PC-3 (cell line): Measurements from ENCODE around the gene DACT1. TPM values are rescaled to one million over a fixed set of nuclear protein-coding genes. Genes with fewer than 3 reads are reported as not detected.

Experiments
- ATAC-seq: fragments of 200-7000 bp; cut with Tn5 transposase; 2 replicates; pipeline ENCODE4 v1.9.1; 2020; ENCODE audit warnings: mild to moderate bottlenecking, moderate library complexity
- BruUV-seq: library from RNA; stranded (reverse); fragments of 400-500 nt; replicated peaks from 2 replicates; lab custom pipeline; 2021; lab: Mats Ljungman, UMichigan
- CTCF ChIA-PET: fragments of 300-600 bp; sonication (Branson Sonifier 250); formaldehyde crosslinking; loops from one replicate; lab custom pipeline; 2022; ENCODE audit warnings: antibody characterized with exemption; lab: Charles Lee
- POLR2A ChIA-PET: fragments of 300-600 bp; sonication (Branson Sonifier 250); formaldehyde crosslinking; loops from one replicate; lab custom pipeline; 2022; ENCODE audit warnings: antibody characterized with exemption; ENCODE audit not compliant: unreplicated experiment; lab: Charles Lee
- DNase-seq: peaks from one replicate; pipeline ENCODE4 v3.0.0-alpha.2; 2015
- H2AFZ ChIP-seq: fragments of 300-600 bp; sonication (generic); 2 replicates; pipeline ENCODE4 v1.6.0; 2016; ENCODE audit warnings: antibody characterized with exemption, low read length
- H3F3A ChIP-seq: fragments of 300-600 bp; sonication (generic); one replicate; pipeline ENCODE4 v1.6.0; 2017; ENCODE audit warnings: antibody characterized with exemption, low read length, control low read depth, mild to moderate bottlenecking; ENCODE audit not compliant: unreplicated experiment
- H3K27ac ChIP-seq: fragments of 300-600 bp; sonication (generic); 2 replicates; pipeline ENCODE4 v1.5.1; 2016; ENCODE audit warnings: mild to moderate bottlenecking, low read length
- H3K27me3 ChIP-seq: fragments of 300-600 bp; sonication (generic); 2 replicates; pipeline ENCODE4 v1.6.1; 2016; ENCODE audit warnings: low read length, mixed read lengths
- H3K36me3 ChIP-seq: fragments of 300-600 bp; sonication (generic); 2 replicates; pipeline ENCODE4 v1.6.1; 2016; ENCODE audit warnings: low read depth, mixed run types, low read length, mixed read lengths
- H3K4me1 ChIP-seq: fragments of 300-600 bp; sonication (generic); 2 replicates; pipeline ENCODE4 v1.5.1; 2016; ENCODE audit warnings: low read length; ENCODE audit not compliant: insufficient read depth
- H3K4me2 ChIP-seq: fragments of 300-600 bp; sonication (generic); 2 replicates; pipeline ENCODE4 v1.6.0; 2016; ENCODE audit warnings: low read length
- H3K4me3 ChIP-seq: fragments of 300-600 bp; sonication (generic); 2 replicates; pipeline ENCODE4 v1.5.1; 2016; ENCODE audit warnings: mild to moderate bottlenecking, low read length, mixed read lengths
- H3K79me2 ChIP-seq: fragments of 300-600 bp; sonication (generic); 2 replicates; pipeline ENCODE4 v1.6.1; 2017; ENCODE audit warnings: low read length, mixed read lengths
- H3K9ac ChIP-seq: fragments of 300-600 bp; sonication (generic); 2 replicates; pipeline ENCODE4 v1.6.0; 2016; ENCODE audit warnings: mild to moderate bottlenecking, low read length
- H3K9me2 ChIP-seq: fragments of 300-600 bp; sonication (generic); replicated peaks from 2 replicates; pipeline ENCODE4 v1.6.1; 2016; ENCODE audit warnings: mixed run types, low read length, mixed read lengths
- H3K9me3 ChIP-seq: fragments of 300-600 bp; sonication (generic); 2 replicates; pipeline ENCODE4 v1.6.1; 2016; ENCODE audit warnings: low read length, mixed read lengths
- H4K20me1 ChIP-seq: fragments of 300-600 bp; sonication (generic); 2 replicates; pipeline ENCODE4 v1.6.1; 2016; ENCODE audit warnings: low read length, mixed read lengths
- CTCF ChIP-seq: fragments of 300-600 bp; sonication (generic); conservative IDR thresholded peaks from 2 replicates; pipeline ENCODE4 v1.5.1; 2017; ENCODE audit warnings: antibody characterized with exemption, low read depth, mild to moderate bottlenecking, low read length
- EZH2 ChIP-seq: fragments of 300-600 bp; sonication (generic); IDR thresholded peaks from one replicate; pipeline ENCODE4 v1.6.1; 2017; ENCODE audit warnings: antibody characterized with exemption, mild to moderate bottlenecking, low read length; ENCODE audit not compliant: unreplicated experiment
- EZH2phosphoT487 ChIP-seq: fragments of 300-600 bp; sonication (generic); IDR thresholded peaks from 2 replicates; pipeline ENCODE4 v1.6.1; 2018; ENCODE audit warnings: mild to moderate bottlenecking, antibody characterized with exemption, low read length, borderline replicate concordance
- intact Hi-C: fragments of 100-400 bp; cut with micrococcal nuclease; formaldehyde crosslinking; loops from 2 replicates; pipeline ENCODE4 v1.9.0; 2023
- total RNA-seq: library from RNA; depleted of rRNA; stranded (reverse); fragments of >200 nt; gene quantifications from 2 replicates; pipeline ENCODE4 v1.2.3, GENCODE V29; 2014

The DACT1 gene
- total RNA-seq, 1 experiment from 2014 or later = 1.8 TPM

- TF ChIP-seq EZH2phosphoT487 (no peak), CTCF (no peak), EZH2 (no peak)
- Histone ChIP-seq H2AFZ (no peak overlapping the region), H3K79me2 (no peaks in the 10 kb centered on the region), H3K9me3 (no peaks in the 10 kb centered on the region), H4K20me1 (no peaks in the 10 kb centered on the region), H3K9me2 (no peaks in the 10 kb centered on the region), H3K27ac (no peak overlapping the region), H3F3A (no peaks in the 10 kb centered on the region), H3K9ac (no peak overlapping the region), H3K27me3 (peaks cover 58% of the 10 kb centered on the region), H3K36me3 (no peaks in the 10 kb centered on the region), H3K4me1 (no peaks in the 10 kb centered on the region), H3K4me3 (no peak overlapping the region), H3K4me2 (no peak overlapping the region)
- intact Hi-C loops = no loop called here
- ATAC-seq (no peak), DNase-seq (no peak)
- ChIA-PET POLR2A (interaction anchor here (0.6 kb wide), 1 partner anchor 78 kb away, joined by 8 read pairs; no protein-coding TSS in a partner anchor), CTCF (no interaction called here)
- BruUV-seq = no TSS peak
Measured at GRCh38 chr14:58662018-58662417, 24.3 kb downstream of the DACT1 start.

GRCh38 chr14:58662759-58663158, 25.0 kb downstream of the DACT1 start:
- Histone ChIP-seq H2AFZ (no peak overlapping the region), H3K4me1 (no peaks in the 10 kb centered on the region), H3K36me3 (no peaks in the 10 kb centered on the region), H3K9ac (no peak overlapping the region), H3K9me3 (no peaks in the 10 kb centered on the region), H3K9me2 (no peaks in the 10 kb centered on the region), H4K20me1 (no peaks in the 10 kb centered on the region), H3K79me2 (no peaks in the 10 kb centered on the region), H3K27me3 (peaks cover 66% of the 10 kb centered on the region), H3K4me3 (no peak overlapping the region), H3K27ac (no peak overlapping the region), H3F3A (no peaks in the 10 kb centered on the region), H3K4me2 (no peak overlapping the region)
- no peak for TF ChIP-seq CTCF
- TF ChIP-seq EZH2 = no peak
- TF ChIP-seq EZH2phosphoT487 = no peak
- intact Hi-C loops = no loop called here
- no peak for ATAC-seq
- DNase-seq = no peak
- CTCF ChIA-PET = no interaction called here
- POLR2A ChIA-PET = no interaction called here
- BruUV-seq = no TSS peak

GRCh38 chr14:58663494-58664111, 25.8 kb downstream of the DACT1 start:
- BruUV-seq = no TSS peak
- TF ChIP-seq CTCF = no peak
- DNase-seq (no peak), ATAC-seq (no peak)
- no peaks in the 10 kb centered on the region for H3K9me2 ChIP-seq
- ChIA-PET POLR2A (no interaction called here), CTCF (no interaction called here)
- H3K4me3 ChIP-seq = no peak overlapping the region
- H3F3A ChIP-seq = no peaks in the 10 kb centered on the region
- H3K27ac ChIP-seq = no peak overlapping the region
- H3K4me1 ChIP-seq = no peaks in the 10 kb centered on the region
- H3K9me3 ChIP-seq = no peaks in the 10 kb centered on the region
- no peaks in the 10 kb centered on the region for H4K20me1 ChIP-seq
- H2AFZ ChIP-seq = no peak overlapping the region
- no peak overlapping the region for H3K9ac ChIP-seq
- H3K27me3 ChIP-seq = peaks cover 74% of the 10 kb centered on the region
- intact Hi-C loops = no loop called here
- no peaks in the 10 kb centered on the region for H3K36me3 ChIP-seq
- H3K79me2 ChIP-seq = no peaks in the 10 kb centered on the region
- no peak overlapping the region for H3K4me2 ChIP-seq
